Measurements from ENCODE around the gene FGR.

Gene FGR

DNA sequence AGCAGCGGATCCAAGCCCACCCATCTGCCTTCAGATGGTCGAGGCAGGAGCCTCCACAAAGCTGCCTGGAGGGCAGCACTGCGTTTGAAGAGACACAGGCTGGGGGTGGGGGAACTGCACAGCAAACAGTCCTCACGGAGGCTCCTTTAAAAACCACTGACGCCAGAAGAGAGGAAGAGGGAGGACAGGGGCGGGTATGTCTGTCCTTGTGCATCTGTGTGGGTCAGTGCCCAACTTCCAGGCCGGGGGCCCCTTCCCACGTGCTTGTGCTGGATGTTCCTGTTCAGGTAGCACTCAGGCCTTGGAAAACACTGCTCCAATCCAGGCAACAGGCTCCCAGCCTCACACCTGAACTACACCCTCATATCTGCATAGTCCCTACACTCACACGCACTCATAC lies 38.7 kb downstream of the FGR start:
- TF ChIP-seq, protein P1, sequence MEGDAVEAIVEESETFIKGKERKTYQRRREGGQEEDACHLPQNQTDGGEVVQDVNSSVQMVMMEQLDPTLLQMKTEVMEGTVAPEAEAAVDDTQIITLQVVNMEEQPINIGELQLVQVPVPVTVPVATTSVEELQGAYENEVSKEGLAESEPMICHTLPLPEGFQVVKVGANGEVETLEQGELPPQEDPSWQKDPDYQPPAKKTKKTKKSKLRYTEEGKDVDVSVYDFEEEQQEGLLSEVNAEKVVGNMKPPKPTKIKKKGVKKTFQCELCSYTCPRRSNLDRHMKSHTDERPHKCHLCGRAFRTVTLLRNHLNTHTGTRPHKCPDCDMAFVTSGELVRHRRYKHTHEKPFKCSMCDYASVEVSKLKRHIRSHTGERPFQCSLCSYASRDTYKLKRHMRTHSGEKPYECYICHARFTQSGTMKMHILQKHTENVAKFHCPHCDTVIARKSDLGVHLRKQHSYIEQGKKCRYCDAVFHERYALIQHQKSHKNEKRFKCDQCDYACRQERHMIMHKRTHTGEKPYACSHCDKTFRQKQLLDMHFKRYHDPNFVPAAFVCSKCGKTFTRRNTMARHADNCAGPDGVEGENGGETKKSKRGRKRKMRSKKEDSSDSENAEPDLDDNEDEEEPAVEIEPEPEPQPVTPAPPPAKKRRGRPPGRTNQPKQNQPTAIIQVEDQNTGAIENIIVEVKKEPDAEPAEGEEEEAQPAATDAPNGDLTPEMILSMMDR (IDR thresholded peaks at IDR 0.05; ENCODE audit: low read depth, low read length), result no peak
- H3K9me3 ChIP-seq (ENCODE audit: severe bottlenecking), result no peaks in the 10 kb centered on the region
- H3K36me3 ChIP-seq, result no peaks in the 10 kb centered on the region
- no peaks in the 10 kb centered on the region for H3K27me3 ChIP-seq (ENCODE audit: insufficient read depth, low read depth, severe bottlenecking)
- peak overlapping the region; percentile 94 for H3K27ac ChIP-seq
- no peak for DNase-seq
- no peak overlapping the region for H3K4me3 ChIP-seq (ENCODE audit: low read depth, low read length)

DNA sequence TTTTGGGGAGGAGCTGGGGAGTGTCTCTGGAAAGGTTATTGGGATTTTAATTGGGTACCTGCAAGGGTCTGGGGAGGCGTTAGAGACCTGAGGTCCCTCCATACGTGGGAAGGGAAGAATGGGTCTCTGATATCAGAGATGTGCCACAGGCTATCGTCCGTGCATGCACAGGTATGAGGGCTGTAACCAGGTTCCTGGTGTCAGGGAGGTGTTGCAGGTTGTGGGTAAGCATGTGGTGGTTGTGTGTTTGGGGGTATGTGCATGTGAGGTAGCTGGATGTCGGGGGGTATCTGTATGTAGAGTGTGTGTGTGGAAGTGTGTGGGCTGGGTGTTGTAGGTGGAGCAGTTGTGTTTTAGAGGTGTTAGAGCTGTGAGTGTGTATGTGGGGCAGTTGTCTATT lies 39.4 kb downstream of the FGR start:
- TF ChIP-seq, protein P1 (IDR thresholded peaks at IDR 0.05; ENCODE audit: low read depth, low read length), result no peak
- no peak for DNase-seq
- Histone ChIP-seq H3K4me3 (ENCODE audit: low read depth, low read length) (no peak overlapping the region), H3K36me3 (no peaks in the 10 kb centered on the region), H3K27ac (peak overlapping the region; percentile 94), H3K9me3 (ENCODE audit: severe bottlenecking) (no peaks in the 10 kb centered on the region), H3K27me3 (ENCODE audit: insufficient read depth, low read depth, severe bottlenecking) (no peaks in the 10 kb centered on the region)

DNA sequence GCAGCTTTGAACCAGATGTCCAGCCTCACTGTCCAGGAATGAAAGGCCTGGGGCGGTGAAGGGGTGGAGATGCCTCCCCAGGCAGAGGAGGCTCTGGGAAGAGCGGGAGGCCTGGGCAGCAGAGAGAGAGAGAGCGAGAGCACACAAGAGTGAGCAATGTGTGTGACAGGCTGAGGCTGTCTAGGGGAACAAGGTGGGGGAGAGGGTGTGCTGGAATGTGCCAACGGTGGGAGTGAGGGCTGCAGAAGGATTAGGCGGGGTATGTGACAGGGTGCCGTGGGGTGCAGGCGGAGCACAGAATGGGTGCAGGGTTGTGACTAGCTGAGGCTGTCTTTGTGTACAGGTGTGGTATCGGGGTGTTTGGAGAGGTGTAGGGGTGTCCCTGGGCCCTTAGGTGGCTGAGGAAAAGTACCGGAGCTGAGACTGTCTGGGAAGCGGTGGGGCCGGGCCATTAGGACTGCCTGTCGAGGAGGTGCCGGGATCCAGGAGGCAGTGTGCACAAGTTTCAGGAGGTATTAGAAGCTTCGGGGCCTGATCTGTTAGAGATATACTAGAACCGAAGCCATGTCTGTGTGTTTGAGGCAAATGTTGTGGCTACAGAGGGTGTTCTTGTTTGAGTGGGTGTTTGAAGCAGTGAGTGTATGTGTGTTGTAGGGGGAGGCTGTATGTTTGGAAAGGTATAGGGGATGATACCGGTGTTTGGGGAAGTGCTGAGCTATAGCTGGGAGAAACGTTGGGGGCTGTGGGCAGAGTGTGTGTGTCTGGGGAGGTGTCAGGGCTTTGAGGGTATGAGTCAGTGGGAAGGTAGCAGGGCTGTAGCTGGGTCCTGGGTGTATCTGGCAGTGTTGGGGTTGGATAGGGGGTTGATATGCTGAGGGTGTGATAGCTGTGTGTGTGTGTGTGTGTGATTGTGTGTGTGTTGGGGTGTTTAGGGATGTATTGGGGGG lies 40.1 kb downstream of the FGR start:
- peak overlapping the region; percentile 94 for H3K27ac ChIP-seq

DNA sequence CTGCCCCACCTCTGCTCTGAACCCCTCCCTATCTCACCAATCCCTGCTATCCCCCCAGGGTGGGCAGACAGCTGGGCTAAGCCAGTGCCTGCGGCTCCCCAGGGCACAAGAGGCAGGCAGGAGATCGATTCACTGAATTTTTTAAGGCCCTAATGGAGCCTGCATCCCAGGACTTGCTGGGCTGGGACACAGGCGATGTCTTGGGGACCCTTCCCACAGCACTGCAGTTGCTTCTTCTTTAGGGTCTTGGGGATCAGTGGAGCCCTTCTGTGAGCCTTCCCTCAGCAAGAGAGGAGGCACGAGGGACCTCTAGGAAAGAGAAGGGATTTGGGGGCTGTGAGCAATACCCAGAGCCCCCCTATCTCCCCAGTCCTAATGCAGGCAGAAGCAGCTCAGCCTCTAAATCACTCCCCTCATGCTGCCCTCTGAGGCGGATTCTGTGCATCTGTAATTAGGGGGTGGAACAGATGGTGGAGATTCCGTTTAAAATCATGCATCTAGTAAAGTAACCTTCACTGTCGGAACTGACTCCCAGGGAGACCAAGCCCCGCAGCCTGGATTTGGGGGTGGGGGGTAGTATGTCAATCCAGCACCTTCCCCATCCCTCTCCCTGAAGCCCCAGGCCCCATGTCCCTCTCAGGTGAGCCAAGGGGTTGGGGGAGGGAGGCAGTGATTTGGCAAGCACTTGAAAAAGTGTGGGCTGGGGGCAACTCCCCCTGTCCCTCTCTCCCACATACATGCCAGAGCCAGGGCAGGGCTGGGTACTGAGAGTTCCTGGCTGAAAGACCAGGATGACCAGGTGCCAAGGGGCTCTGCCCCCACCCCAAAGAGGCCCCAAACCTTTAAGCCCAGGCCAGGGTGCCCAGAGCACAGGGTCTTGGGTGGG lies 41.1 kb downstream of the FGR start:
- H3K4me3 ChIP-seq (ENCODE audit: low read depth, low read length), result peak overlapping the region; percentile 31
- no peaks in the 10 kb centered on the region for H3K27me3 ChIP-seq (ENCODE audit: insufficient read depth, low read depth, severe bottlenecking)
- TF ChIP-seq, protein P1 (IDR thresholded peaks at IDR 0.05; ENCODE audit: low read depth, low read length), result no peak
- peaks cover 5% of the 10 kb centered on the region for H3K36me3 ChIP-seq
- DNase-seq, result peak; percentile 78
- peak overlapping the region; percentile 94 for H3K27ac ChIP-seq
- no peaks in the 10 kb centered on the region for H3K9me3 ChIP-seq (ENCODE audit: severe bottlenecking)

More for the DNA sequence above, 40.1 kb downstream of the FGR start:
- Histone ChIP-seq H3K36me3 (no peaks in the 10 kb centered on the region; the same call in 1 of the 2 replicates), H3K4me3 (ENCODE audit: low read depth, low read length) (no peak overlapping the region), H3K9me3 (ENCODE audit: severe bottlenecking) (no peaks in the 10 kb centered on the region), H3K27me3 (ENCODE audit: insufficient read depth, low read depth, severe bottlenecking) (no peaks in the 10 kb centered on the region)
- DNase-seq, result no peak
- TF ChIP-seq, protein P1 (IDR thresholded peaks at IDR 0.05; ENCODE audit: low read depth, low read length), result no peak

DNA sequence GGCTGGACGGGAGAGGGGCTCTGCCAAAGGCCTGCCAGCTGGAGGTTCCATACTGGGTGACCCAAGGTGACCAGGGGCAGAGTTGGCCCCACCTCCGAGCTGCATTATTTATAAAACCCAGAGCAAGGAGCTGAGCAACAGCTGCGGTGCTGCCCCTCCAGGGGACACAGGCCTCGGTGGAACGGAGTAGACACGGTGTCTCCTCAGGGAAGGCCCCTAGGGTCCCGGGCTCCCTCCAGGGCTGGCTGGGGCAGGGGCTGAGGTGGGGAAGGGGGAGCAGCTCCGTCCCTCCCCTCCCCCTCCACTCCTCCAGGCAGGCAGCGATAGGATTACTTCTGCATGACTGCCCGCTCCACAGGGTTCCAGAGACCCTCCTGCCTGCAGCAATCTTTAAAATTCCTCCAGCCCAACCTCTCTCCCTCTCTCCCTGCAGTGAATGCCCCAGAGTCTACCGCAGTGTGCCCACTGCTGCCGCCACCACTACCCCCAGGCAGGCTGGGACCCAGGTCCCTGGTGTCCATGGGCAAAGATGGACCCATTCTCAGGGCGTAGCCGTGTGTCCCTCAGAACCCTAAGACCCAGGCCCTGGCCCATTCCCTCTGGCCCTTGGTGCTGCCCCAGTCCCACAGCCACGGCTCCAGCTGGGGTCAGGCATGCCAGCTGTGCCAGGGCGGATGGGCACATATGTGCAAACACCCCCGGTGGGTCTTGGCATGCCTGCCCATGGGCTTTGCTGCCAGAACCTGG lies 41.9 kb downstream of the FGR start:
- Histone ChIP-seq H3K9me3 (ENCODE audit: severe bottlenecking) (no peaks in the 10 kb centered on the region), H3K36me3 (peaks cover 5% of the 10 kb centered on the region), H3K27me3 (ENCODE audit: insufficient read depth, low read depth, severe bottlenecking) (no peaks in the 10 kb centered on the region), H3K27ac (peak overlapping the region; percentile 94), H3K4me3 (ENCODE audit: low read depth, low read length) (peak overlapping the region; percentile 31)
- peak; percentile 89 for DNase-seq
- TF ChIP-seq, protein P1 (IDR thresholded peaks at IDR 0.05; ENCODE audit: low read depth, low read length), result no peak
